Thyroid gland (tissue), 4 donors: ENCODE data around the gene EXOC3L4. TPM values are rescaled to one million over a fixed set of nuclear protein-coding genes. Genes with fewer than 3 reads are reported as not detected.

ENCODE experiments used
- DNase-seq, 2 donors: peaks; one replicate each; pipeline ENCODE4 v3.0.0-alpha.2; 2019
- H3K27ac ChIP-seq, 3 donors: fragments of 200-600 bp; sonication (generic); 1 replicate in 2 of 3; 2 replicates in 1 of 3; pipeline ENCODE4 v1.5.1; 2016 to 2019; ENCODE audit warnings: mild to moderate bottlenecking in 1 of 3, moderate library complexity in 1 of 3
- H3K27me3 ChIP-seq: fragments of 200-600 bp; sonication (generic); one replicate; pipeline ENCODE4 v1.5.1; 2019
- H3K36me3 ChIP-seq, 2 donors: fragments of 200-600 bp; sonication (generic); one replicate each; pipeline ENCODE4 v1.5.1; 2016 to 2019
- H3K4me1 ChIP-seq, 2 donors: fragments of 200-600 bp; sonication (generic); one replicate each; pipeline ENCODE4 v1.5.1; 2017 to 2019
- H3K4me3 ChIP-seq, 3 donors: fragments of 200-600 bp; sonication (generic); replicated peaks in 1 of 3; 1 replicate in 2 of 3; 2 replicates in 1 of 3; pipeline ENCODE4 v1.5.1; 2016; ENCODE audit warnings: mild to moderate bottlenecking in 1 of 3
- H3K9me3 ChIP-seq: fragments of 200-600 bp; sonication (generic); one replicate; pipeline ENCODE4 v1.5.1; 2017
- POLR2A ChIP-seq, 2 donors: fragments of 450-650 bp; IDR thresholded peaks; one replicate each; pipeline ENCODE4 v1.6.1; 2017; ENCODE audit warnings: antibody characterized with exemption in 2 of 2, mild to moderate bottlenecking in 2 of 2, moderate library complexity in 1 of 2
- WGBS, 2 donors: methylation state at CpG; one replicate each; pipeline ENCODE4 v1.1.5; 2017; 5-methylcytosine and 5-hydroxymethylcytosine counted together
- intact Hi-C: fragments of 100-400 bp; cut with DNase I; formaldehyde crosslinking; loops from one replicate; pipeline ENCODE4 v1.15.1; 2023
- total RNA-seq, 4 donors: library from RNA; depleted of rRNA; stranded (reverse); fragments of >200 nt; gene quantifications; one replicate each; pipeline ENCODE4 v1.2.3, GENCODE V29; 2016
- TF ChIP-seq, protein P1 (sequence below), 6 experiments: fragments of 200-600 bp in 3 of 6; fragments of 450-650 bp in 3 of 6; sonication (generic) in 3 of 6; IDR thresholded peaks; one replicate each; pipeline ENCODE4 v1.5.1; 2016 to 2019; ENCODE audit warnings: antibody characterized with exemption in 6 of 6, mild to moderate bottlenecking in 2 of 6, inconsistent platforms in 1 of 6, moderate library complexity in 1 of 6

EXOC3L4 gene
- total RNA-seq, 4 donors from 2014 or later, result 0.44 to 0.78 TPM; not detected in 2

GRCh38 chr14:103066399-103066798 is 28.1 kb upstream of the EXOC3L4 start:
- WGBS, 2 donors, result 66 to 74% methylated on average over 9 of the region's 9 CpGs
- no peaks in the 10 kb centered on the region for H3K36me3 ChIP-seq
- H3K27me3 ChIP-seq, result no peaks in the 10 kb centered on the region
- H3K27ac ChIP-seq, result peak overlapping the region in 2 of 3 donors; percentile 48 to 52
- H3K4me3 ChIP-seq, result no peak overlapping the region
- no peaks in the 10 kb centered on the region for H3K9me3 ChIP-seq
- DNase-seq, result peak in 1 of 2 donors; percentile 37
- intact Hi-C loops, result no loop called here
- TF ChIP-seq, protein P1, sequence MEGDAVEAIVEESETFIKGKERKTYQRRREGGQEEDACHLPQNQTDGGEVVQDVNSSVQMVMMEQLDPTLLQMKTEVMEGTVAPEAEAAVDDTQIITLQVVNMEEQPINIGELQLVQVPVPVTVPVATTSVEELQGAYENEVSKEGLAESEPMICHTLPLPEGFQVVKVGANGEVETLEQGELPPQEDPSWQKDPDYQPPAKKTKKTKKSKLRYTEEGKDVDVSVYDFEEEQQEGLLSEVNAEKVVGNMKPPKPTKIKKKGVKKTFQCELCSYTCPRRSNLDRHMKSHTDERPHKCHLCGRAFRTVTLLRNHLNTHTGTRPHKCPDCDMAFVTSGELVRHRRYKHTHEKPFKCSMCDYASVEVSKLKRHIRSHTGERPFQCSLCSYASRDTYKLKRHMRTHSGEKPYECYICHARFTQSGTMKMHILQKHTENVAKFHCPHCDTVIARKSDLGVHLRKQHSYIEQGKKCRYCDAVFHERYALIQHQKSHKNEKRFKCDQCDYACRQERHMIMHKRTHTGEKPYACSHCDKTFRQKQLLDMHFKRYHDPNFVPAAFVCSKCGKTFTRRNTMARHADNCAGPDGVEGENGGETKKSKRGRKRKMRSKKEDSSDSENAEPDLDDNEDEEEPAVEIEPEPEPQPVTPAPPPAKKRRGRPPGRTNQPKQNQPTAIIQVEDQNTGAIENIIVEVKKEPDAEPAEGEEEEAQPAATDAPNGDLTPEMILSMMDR (IDR thresholded peaks at IDR 0.05), result no peak
- no peak for TF ChIP-seq POLR2A (IDR thresholded peaks at IDR 0.05)
- peaks cover 22 to 45% of the 10 kb centered on the region in 2 donors for H3K4me1 ChIP-seq

GRCh38 chr14:103067231-103067954 is 27.1 kb upstream of the EXOC3L4 start:
- WGBS, 2 donors, result 42 to 46% methylated on average over 8 of the region's 8 CpGs
- peak overlapping the region; percentile 16 to 56 (median 48) for H3K27ac ChIP-seq
- no peaks in the 10 kb centered on the region for H3K36me3 ChIP-seq
- H3K9me3 ChIP-seq, result no peaks in the 10 kb centered on the region
- intact Hi-C loops, result no loop called here
- H3K4me3 ChIP-seq, result no peak overlapping the region
- H3K4me1 ChIP-seq, result peaks cover 22 to 50% of the 10 kb centered on the region in 2 donors
- no peaks in the 10 kb centered on the region for H3K27me3 ChIP-seq
- TF ChIP-seq, protein P1 (IDR thresholded peaks at IDR 0.05), result no peak
- TF ChIP-seq POLR2A (IDR thresholded peaks at IDR 0.05), result no peak
- peak; percentile 80 to 83 for DNase-seq

- WGBS, 2 donors, result 75 to 84% methylated on average over 16 to 19 of the region's 22 CpGs
- no peaks in the 10 kb centered on the region for H3K9me3 ChIP-seq
- no peaks in the 10 kb centered on the region for H3K36me3 ChIP-seq
- no peak overlapping the region for H3K4me3 ChIP-seq
- peaks cover 22 to 50% of the 10 kb centered on the region in 2 donors for H3K4me1 ChIP-seq
- peak overlapping the region in 1 of 3 donors; percentile 56 for H3K27ac ChIP-seq
- no peak for TF ChIP-seq POLR2A (IDR thresholded peaks at IDR 0.05)
- TF ChIP-seq, protein P1 (IDR thresholded peaks at IDR 0.05), result no peak
- no peak for DNase-seq
- H3K27me3 ChIP-seq, result no peaks in the 10 kb centered on the region
- intact Hi-C loops, result no loop called here
These were observed 26.0 kb upstream of the EXOC3L4 start for GRCh38 chr14:103068351-103069073.

GRCh38 chr14:103070263-103070885 is 24.2 kb upstream of the EXOC3L4 start:
- intact Hi-C loops, result loop anchor here (10.0 kb wide), 1 partner anchor 224 kb away; no protein-coding TSS in a partner anchor
- no peak overlapping the region for H3K27ac ChIP-seq
- no peaks in the 10 kb centered on the region for H3K9me3 ChIP-seq
- peaks cover 19 to 51% of the 10 kb centered on the region in 2 donors for H3K4me1 ChIP-seq
- DNase-seq, result no peak
- no peaks in the 10 kb centered on the region for H3K27me3 ChIP-seq
- 86 to 90% methylated on average over 7 of the region's 8 CpGs for WGBS, 2 donors
- H3K4me3 ChIP-seq, result no peak overlapping the region
- TF ChIP-seq, protein P1 (IDR thresholded peaks at IDR 0.05), result no peak
- TF ChIP-seq POLR2A (IDR thresholded peaks at IDR 0.05), result no peak
- no peaks in the 10 kb centered on the region for H3K36me3 ChIP-seq
